A673 (cell line): ENCODE data around the gene APBA1. TPM values are rescaled to one million over a fixed set of nuclear protein-coding genes. Genes with fewer than 3 reads are reported as not detected.

ENCODE experiments used
- BruUV-seq: library from RNA; stranded (reverse); fragments of 400-500 nt; replicated peaks from 2 replicates; lab custom pipeline; 2021; lab: Mats Ljungman, UMichigan
- CTCF ChIA-PET: fragments of 300-600 bp; sonication (Branson Sonifier 250); formaldehyde crosslinking; loops from one replicate; lab custom pipeline; 2022; ENCODE audit warnings: antibody characterized with exemption; lab: Charles Lee
- POLR2A ChIA-PET: fragments of 300-600 bp; sonication (Branson Sonifier 250); formaldehyde crosslinking; loops from one replicate; lab custom pipeline; 2022; ENCODE audit warnings: antibody characterized with exemption; ENCODE audit not compliant: low non-redundant PET; lab: Charles Lee
- DNase-seq: peaks from one replicate; pipeline ENCODE4 v3.0.0-alpha.2; 2015; ENCODE audit warnings: low spot score
- H3K27ac ChIP-seq: fragments of 200-600 bp; sonication (generic); 2 replicates; pipeline ENCODE4 v1.5.1; 2016; ENCODE audit warnings: mixed run types, low read depth, mild to moderate bottlenecking, mixed read lengths, antibody characterized with exemption, low read length; ENCODE audit not compliant: poor library complexity, severe bottlenecking
- H3K27me3 ChIP-seq: fragments of 200-600 bp; sonication (generic); replicated peaks from 2 replicates; pipeline ENCODE4 v1.6.1; 2017; ENCODE audit warnings: mixed run types, low read depth, mild to moderate bottlenecking, mixed read lengths, antibody characterized with exemption, low read length; ENCODE audit not compliant: insufficient read depth, poor library complexity
- H3K36me3 ChIP-seq: fragments of 200-600 bp; sonication (generic); 2 replicates; pipeline ENCODE4 v1.6.1; 2016; ENCODE audit warnings: mixed run types, mild to moderate bottlenecking, mixed read lengths, antibody characterized with exemption, low read length; ENCODE audit not compliant: insufficient read depth, poor library complexity, severe bottlenecking
- H3K4me1 ChIP-seq: fragments of 200-600 bp; sonication (generic); 2 replicates; pipeline ENCODE4 v1.6.1; 2017; ENCODE audit warnings: mixed run types, mild to moderate bottlenecking, mixed read lengths, antibody characterized with exemption, low read length; ENCODE audit not compliant: insufficient read depth, poor library complexity, severe bottlenecking
- H3K4me3 ChIP-seq: fragments of 200-600 bp; sonication (generic); 2 replicates; pipeline ENCODE4 v1.5.1; 2016; ENCODE audit warnings: low read depth, mixed run types, mild to moderate bottlenecking, mixed read lengths, low read length; ENCODE audit not compliant: poor library complexity, severe bottlenecking
- H3K9me3 ChIP-seq: fragments of 200-600 bp; sonication (generic); 2 replicates; pipeline ENCODE4 v1.6.1; 2016; ENCODE audit warnings: mixed run types, low read depth, mild to moderate bottlenecking, mixed read lengths, antibody characterized with exemption, low read length; ENCODE audit not compliant: poor library complexity, severe bottlenecking
- EZH2 ChIP-seq: fragments of 200-600 bp; sonication (generic); IDR thresholded peaks from 2 replicates; pipeline ENCODE4 v1.6.1; 2017; ENCODE audit warnings: borderline replicate concordance, low read depth, mild to moderate bottlenecking, mixed read lengths, antibody characterized with exemption, low read length; ENCODE audit not compliant: poor library complexity, severe bottlenecking
- intact Hi-C: fragments of 100-400 bp; cut with micrococcal nuclease; formaldehyde crosslinking; loops from one replicate; pipeline ENCODE4 v1.10.0; 2022; ENCODE audit not compliant: unreplicated experiment
- total RNA-seq: library from RNA; stranded (reverse); gene quantifications from 2 replicates; pipeline ENCODE4 v1.2.3, GENCODE V29; 2021
- TF ChIP-seq, protein P1 (sequence below): fragments of 300-800, 200-600 bp; sonication (generic); conservative IDR thresholded peaks from 2 replicates; pipeline ENCODE4 v1.5.1; 2017; ENCODE audit warnings: low read depth, mild to moderate bottlenecking, antibody characterized with exemption, low read length, moderate library complexity, mixed read lengths

The APBA1 gene
- total RNA-seq, 1 experiment from 2014 or later = 0.13 TPM

DNA sequence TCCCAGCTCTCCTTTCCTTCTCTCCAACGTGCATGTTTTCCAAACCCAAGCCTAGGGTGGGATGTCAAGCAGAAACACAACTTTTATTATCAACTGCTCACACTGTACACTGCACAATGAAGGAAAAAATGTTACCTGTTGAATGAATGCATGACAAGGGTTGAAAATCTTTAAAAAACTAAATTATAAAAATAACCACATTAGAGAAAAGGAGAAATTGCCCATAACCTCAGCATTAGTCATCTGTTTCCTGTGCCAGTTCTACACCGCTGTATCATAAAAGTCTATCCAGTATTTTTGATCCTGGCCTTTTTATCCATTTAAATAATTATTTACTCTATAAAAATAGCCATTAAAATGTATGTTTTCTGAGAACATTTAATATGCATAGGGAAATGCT, 101.1 kb downstream of the APBA1 start:
- intact Hi-C loops = no loop called here
- Histone ChIP-seq H3K9me3 (no peaks in the 10 kb centered on the region), H3K4me3 (no peak overlapping the region), H3K4me1 (peaks cover 4% of the 10 kb centered on the region), H3K27ac (no peak overlapping the region), H3K36me3 (no peaks in the 10 kb centered on the region), H3K27me3 (no peaks in the 10 kb centered on the region)
- POLR2A ChIA-PET = no interaction called here
- no TSS peak for BruUV-seq
- no peak for TF ChIP-seq EZH2
- TF ChIP-seq, protein P1, sequence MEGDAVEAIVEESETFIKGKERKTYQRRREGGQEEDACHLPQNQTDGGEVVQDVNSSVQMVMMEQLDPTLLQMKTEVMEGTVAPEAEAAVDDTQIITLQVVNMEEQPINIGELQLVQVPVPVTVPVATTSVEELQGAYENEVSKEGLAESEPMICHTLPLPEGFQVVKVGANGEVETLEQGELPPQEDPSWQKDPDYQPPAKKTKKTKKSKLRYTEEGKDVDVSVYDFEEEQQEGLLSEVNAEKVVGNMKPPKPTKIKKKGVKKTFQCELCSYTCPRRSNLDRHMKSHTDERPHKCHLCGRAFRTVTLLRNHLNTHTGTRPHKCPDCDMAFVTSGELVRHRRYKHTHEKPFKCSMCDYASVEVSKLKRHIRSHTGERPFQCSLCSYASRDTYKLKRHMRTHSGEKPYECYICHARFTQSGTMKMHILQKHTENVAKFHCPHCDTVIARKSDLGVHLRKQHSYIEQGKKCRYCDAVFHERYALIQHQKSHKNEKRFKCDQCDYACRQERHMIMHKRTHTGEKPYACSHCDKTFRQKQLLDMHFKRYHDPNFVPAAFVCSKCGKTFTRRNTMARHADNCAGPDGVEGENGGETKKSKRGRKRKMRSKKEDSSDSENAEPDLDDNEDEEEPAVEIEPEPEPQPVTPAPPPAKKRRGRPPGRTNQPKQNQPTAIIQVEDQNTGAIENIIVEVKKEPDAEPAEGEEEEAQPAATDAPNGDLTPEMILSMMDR = no peak
- CTCF ChIA-PET = no interaction called here
- DNase-seq = no peak

DNA sequence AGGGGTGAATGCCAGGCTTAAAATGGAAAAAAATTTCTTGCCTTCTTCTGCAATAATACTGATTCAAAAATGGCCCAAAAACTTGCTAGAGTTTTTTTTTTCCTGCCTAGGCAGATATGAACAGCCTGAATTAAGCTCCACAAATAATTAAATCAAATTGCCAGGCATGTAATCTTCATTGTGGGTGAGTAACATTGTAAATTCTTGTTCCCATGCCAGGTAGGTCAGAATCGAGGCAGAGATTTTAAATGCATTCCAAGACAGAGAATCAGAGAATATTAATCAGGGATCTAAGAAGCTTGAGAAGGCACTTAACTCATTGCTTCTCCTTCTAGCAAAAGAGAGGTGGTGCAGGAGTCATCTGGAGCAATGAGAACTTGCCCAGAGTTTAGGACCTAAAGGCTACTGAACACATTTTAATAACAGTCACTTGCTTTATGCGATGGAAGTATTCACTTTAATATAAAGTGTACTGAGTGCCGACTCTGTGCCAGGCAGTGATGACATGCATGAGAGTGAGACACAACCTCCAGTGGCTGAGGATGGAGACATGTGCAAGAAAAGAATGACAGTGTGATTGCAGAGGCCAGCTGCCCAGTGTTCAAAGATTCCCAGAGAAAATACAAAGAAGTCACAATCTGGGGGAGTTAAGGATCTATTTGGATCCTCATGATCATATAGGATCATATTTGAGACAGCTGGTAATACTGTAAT, 102.3 kb downstream of the APBA1 start:
- TF ChIP-seq, protein P1 = no peak
- no peak for TF ChIP-seq EZH2
- Histone ChIP-seq H3K4me3 (no peak overlapping the region), H3K36me3 (no peaks in the 10 kb centered on the region), H3K27ac (no peak overlapping the region), H3K27me3 (no peaks in the 10 kb centered on the region), H3K4me1 (peaks cover 4% of the 10 kb centered on the region), H3K9me3 (no peaks in the 10 kb centered on the region)
- BruUV-seq = no TSS peak
- peak; percentile 15 for DNase-seq
- CTCF ChIA-PET = no interaction called here
- POLR2A ChIA-PET = no interaction called here
- intact Hi-C loops = no loop called here

DNA sequence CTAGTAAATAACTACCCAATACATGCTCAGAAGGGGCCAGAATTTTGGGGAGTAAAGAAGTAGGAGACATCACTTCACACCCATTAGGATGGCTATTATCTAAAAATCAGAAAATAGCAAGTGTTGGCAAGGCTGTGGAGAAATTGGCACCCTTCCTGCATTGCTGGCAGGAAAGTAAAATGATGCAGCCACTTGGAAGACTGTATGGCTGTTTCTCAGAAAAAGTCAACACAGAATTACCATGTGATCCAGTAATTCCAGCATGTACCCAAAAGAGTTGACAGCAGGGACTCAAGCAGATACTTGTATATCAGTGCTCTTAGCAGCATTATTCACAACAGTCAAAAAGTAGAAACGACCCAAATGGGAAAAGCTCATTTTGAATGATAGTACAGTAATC, 107.6 kb downstream of the APBA1 start:
- no peak overlapping the region for H3K27ac ChIP-seq
- DNase-seq = no peak
- no TSS peak for BruUV-seq
- TF ChIP-seq, protein P1 = no peak
- no peak for TF ChIP-seq EZH2
- ChIA-PET POLR2A (no interaction called here), CTCF (no interaction called here)
- H3K36me3 ChIP-seq = no peaks in the 10 kb centered on the region
- no peaks in the 10 kb centered on the region for H3K4me1 ChIP-seq
- intact Hi-C loops = no loop called here
- H3K9me3 ChIP-seq = no peaks in the 10 kb centered on the region
- H3K27me3 ChIP-seq = peaks cover 10% of the 10 kb centered on the region
- no peak overlapping the region for H3K4me3 ChIP-seq
